ENCODE results near the gene HIKESHI. TPM values are rescaled to one million over a fixed set of nuclear protein-coding genes. Genes with fewer than 3 reads are reported as not detected.

Gene HIKESHI
- total and polyA plus RNA-seq, 2 of the 8 experiments (the other 6 are each of a cell fraction or from before 2014, with no cell fraction given) = 65.4 to 90.2 TPM

GRCh38 chr11:86370922-86371594 lies 69.0 kb downstream of the HIKESHI start:
- H2BK12ac ChIP-seq (ENCODE audit: low read depth, low read length) = no peak overlapping the region
- H3K4me3 ChIP-seq (ENCODE audit: extremely low read depth in 1 of 4, insufficient read depth in 2 of 4, low read depth in 3 of 4, low read length in 4 of 4) = no peak overlapping the region
- no peak overlapping the region for H2BK5ac ChIP-seq (ENCODE audit: low read depth, low read length)
- peaks cover 0 to 2% (median 0%) of the 10 kb centered on the region in 4 experiments; a peak in 1 of 7 replicates for H3K4me1 ChIP-seq (replicated peaks in 1 of 4; ENCODE audit: control insufficient read depth in 3 of 4, insufficient read depth in 4 of 4, low read length in 3 of 4)
- H3K14ac ChIP-seq (ENCODE audit: insufficient read length) = no peak overlapping the region
- no peak overlapping the region for H2AFZ ChIP-seq (ENCODE audit: low read length)
- no peak overlapping the region for H4K8ac ChIP-seq (ENCODE audit: extremely low read depth, insufficient read depth, low read length)
- DNase-seq (ENCODE audit: low read depth in 1 of 2, low spot score in 2 of 2) = no peak
- H3K79me1 ChIP-seq (ENCODE audit: low read depth, low read length) = no peaks in the 10 kb centered on the region
- peaks cover 0 to 3% (median 0%) of the 10 kb centered on the region in 4 experiments; a peak in 2 of 7 replicates for H3K27me3 ChIP-seq (replicated peaks in 1 of 4; ENCODE audit: control insufficient read depth in 3 of 4, extremely low read depth in 1 of 4, insufficient read depth in 3 of 4, low read length in 3 of 4)
- no peaks in the 10 kb centered on the region for H3K79me2 ChIP-seq (ENCODE audit: control insufficient read depth in 1 of 2, insufficient read depth in 2 of 2, low read length in 2 of 2)
- CTCF ChIA-PET (ENCODE audit: partially characterized antibody) = interaction anchor here (0.7 to 1.1 kb wide), 2 partner anchors 41 to 201 kb away, joined by 3 read pairs; no protein-coding TSS in a partner anchor
- H3K9ac ChIP-seq (replicated peaks in 1 of 4; ENCODE audit: extremely low read depth in 1 of 4, low read depth in 3 of 4, low read length in 3 of 4) = no peak overlapping the region
- H2BK120ac ChIP-seq (replicated peaks; ENCODE audit: low read depth, low read length) = no peak overlapping the region
- no peaks in the 10 kb centered on the region for H4K20me1 ChIP-seq (replicated peaks in 1 of 2; ENCODE audit: control insufficient read depth in 1 of 2, insufficient read depth in 2 of 2, low read length in 2 of 2)
- no peak overlapping the region for H3K27ac ChIP-seq (ENCODE audit: low read depth, low read length)
- no peak overlapping the region for H3K18ac ChIP-seq (ENCODE audit: extremely low read depth, low read length)
- H3K36me3 ChIP-seq (ENCODE audit: control insufficient read depth in 2 of 4, insufficient read depth in 4 of 4, low read length in 3 of 4) = no peaks in the 10 kb centered on the region
- no peak overlapping the region for H4K5ac ChIP-seq (ENCODE audit: insufficient read length, low read depth, low read length)
- H4K91ac ChIP-seq (replicated peaks; ENCODE audit: insufficient read length, low read length) = no peak overlapping the region
- H3K4me2 ChIP-seq (ENCODE audit: insufficient read depth in 1 of 2, low read depth in 2 of 2, low read length in 2 of 2) = no peak overlapping the region
- H3K4ac ChIP-seq (replicated peaks; ENCODE audit: insufficient read length, low read depth, low read length) = no peak overlapping the region
- H3K23ac ChIP-seq (ENCODE audit: insufficient read length) = no peak overlapping the region
- FAIRE-seq = no peak
- peaks cover 5% of the 10 kb centered on the region; the same call in 1 of the 2 replicates for H3K23me2 ChIP-seq (ENCODE audit: low read depth, low read length)
- H2BK15ac ChIP-seq (ENCODE audit: low read length) = no peak overlapping the region
- no peak overlapping the region for H2BK20ac ChIP-seq (ENCODE audit: low read length)
- H2AK5ac ChIP-seq (ENCODE audit: low read depth, low read length) = no peak overlapping the region
- POLR2A ChIA-PET (ENCODE audit: partially characterized antibody) = no interaction called here
- 0 out of 4 replicates have a peak, but pooled peaks cover 0 to 3% of the 10 kb centered on the region in 2 experiments for H3K9me3 ChIP-seq (ENCODE audit: insufficient read depth in 2 of 2, low read depth in 1 of 2, low read length in 1 of 2)
- 92% methylated on average over 6 of the region's 6 CpGs; no CpG with 5 or more reads in 1 of the 2 experiments for WGBS, 2 experiments (ENCODE audit: extremely low coverage in 1 of 2, insufficient coverage in 1 of 2, insufficient read length in 1 of 2, insufficient replicate concordance in 2 of 2, low coverage in 1 of 2, low lambda C conversion rate in 2 of 2, missing lambda C conversion rate in 1 of 2)
- H3K56ac ChIP-seq (replicated peaks; ENCODE audit: insufficient read length, low read depth, low read length) = no peak overlapping the region
- no peak for TF ChIP-seq SP2 (IDR thresholded peaks at IDR 0.05; ENCODE audit: low read length)
- TF ChIP-seq CBX8 (IDR thresholded peaks at IDR 0.05; ENCODE audit: borderline replicate concordance, low read depth, low read length) = no peak
- no peak for TF ChIP-seq HDAC2 (IDR thresholded peaks at IDR 0.05; ENCODE audit: borderline replicate concordance in 1 of 2, low read depth in 2 of 2, low read length in 2 of 2)
- peak; percentile 68 for TF ChIP-seq MAFK (IDR thresholded peaks at IDR 0.05; ENCODE audit: low read depth, low read length)
- no peak for TF ChIP-seq KDM1A (IDR thresholded peaks at IDR 0.05; ENCODE audit: borderline replicate concordance, low read length)
- TF ChIP-seq SIN3A (conservative IDR thresholded peaks at IDR 0.05 in 1 of 2, IDR thresholded peaks at IDR 0.05 in 1 of 2; ENCODE audit: low read depth in 1 of 2, low read length in 2 of 2) = no peak
- peak; percentile 86 for TF ChIP-seq BACH1 (IDR thresholded peaks at IDR 0.05; ENCODE audit: low read length)
- TF ChIP-seq SAP30 (IDR thresholded peaks at IDR 0.05; ENCODE audit: insufficient read depth, insufficient replicate concordance, low read length) = no peak
- no peak for TF ChIP-seq RBBP5 (IDR thresholded peaks at IDR 0.05; ENCODE audit: borderline replicate concordance, low read depth, low read length)
- TF ChIP-seq POLR2A (IDR thresholded peaks at IDR 0.05; ENCODE audit: control extremely low read depth in 1 of 2, low read depth in 2 of 2, low read length in 2 of 2) = no peak
- no peak for TF ChIP-seq GABPA (IDR thresholded peaks at IDR 0.05; ENCODE audit: borderline replicate concordance, insufficient read depth, low read length)
- no peak for TF ChIP-seq RNF2 (IDR thresholded peaks at IDR 0.05; ENCODE audit: borderline replicate concordance, low read depth, low read length, missing control alignments, poor library complexity, severe bottlenecking)
